ENCODE results near the gene ADGRV1. TPM values are rescaled to one million over a fixed set of nuclear protein-coding genes. Genes with fewer than 3 reads are reported as not detected.
"Not testable (repeated sequence)": the region's sequence is repeated elsewhere in the genome, so short reads cannot be mapped to it uniquely, and the experiment has no call there.

The ADGRV1 gene
- total and polyA plus RNA-seq, 7 donors: 0.05 to 0.83 (median 0.11) TPM; not detected in 1

GRCh38 chr5:90657788-90658187 is 99.2 kb downstream of the ADGRV1 start:
- H3K9me3 ChIP-seq: no peaks in the 10 kb centered on the region
- H3K4me1 ChIP-seq: no peaks in the 10 kb centered on the region
- WGBS, 3 donors: 33 to 39% (median 37%) methylated on average over 6 of the region's 6 CpGs
- no peak overlapping the region for H3K27ac ChIP-seq
- H3K27me3 ChIP-seq (ENCODE audit: insufficient read depth in 3 of 3, low read length in 2 of 3): no peaks in the 10 kb centered on the region
- no peak for ATAC-seq
- DNase-seq: no peak
- no peak overlapping the region for H3K4me3 ChIP-seq
- intact Hi-C loops (cut with DNase I): no loop called here
- TF ChIP-seq, protein P1, sequence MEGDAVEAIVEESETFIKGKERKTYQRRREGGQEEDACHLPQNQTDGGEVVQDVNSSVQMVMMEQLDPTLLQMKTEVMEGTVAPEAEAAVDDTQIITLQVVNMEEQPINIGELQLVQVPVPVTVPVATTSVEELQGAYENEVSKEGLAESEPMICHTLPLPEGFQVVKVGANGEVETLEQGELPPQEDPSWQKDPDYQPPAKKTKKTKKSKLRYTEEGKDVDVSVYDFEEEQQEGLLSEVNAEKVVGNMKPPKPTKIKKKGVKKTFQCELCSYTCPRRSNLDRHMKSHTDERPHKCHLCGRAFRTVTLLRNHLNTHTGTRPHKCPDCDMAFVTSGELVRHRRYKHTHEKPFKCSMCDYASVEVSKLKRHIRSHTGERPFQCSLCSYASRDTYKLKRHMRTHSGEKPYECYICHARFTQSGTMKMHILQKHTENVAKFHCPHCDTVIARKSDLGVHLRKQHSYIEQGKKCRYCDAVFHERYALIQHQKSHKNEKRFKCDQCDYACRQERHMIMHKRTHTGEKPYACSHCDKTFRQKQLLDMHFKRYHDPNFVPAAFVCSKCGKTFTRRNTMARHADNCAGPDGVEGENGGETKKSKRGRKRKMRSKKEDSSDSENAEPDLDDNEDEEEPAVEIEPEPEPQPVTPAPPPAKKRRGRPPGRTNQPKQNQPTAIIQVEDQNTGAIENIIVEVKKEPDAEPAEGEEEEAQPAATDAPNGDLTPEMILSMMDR (IDR thresholded peaks at IDR 0.05): no peak
- no peaks in the 10 kb centered on the region for H3K36me3 ChIP-seq (ENCODE audit: insufficient read depth in 1 of 2, low read depth in 1 of 2)

- DNase-seq (no peak), ATAC-seq (no peak)
- 61 to 66% (median 64%) methylated on average over 2 of the region's 2 CpGs for WGBS, 3 donors
- Histone ChIP-seq H3K4me3 (no peak overlapping the region), H3K36me3 (ENCODE audit: insufficient read depth in 1 of 2, low read depth in 1 of 2) (no peaks in the 10 kb centered on the region), H3K4me1 (no peaks in the 10 kb centered on the region), H3K27ac (no peak overlapping the region), H3K27me3 (ENCODE audit: insufficient read depth in 3 of 3, low read length in 2 of 3) (no peaks in the 10 kb centered on the region), H3K9me3 (no peaks in the 10 kb centered on the region)
- TF ChIP-seq, protein P1 (IDR thresholded peaks at IDR 0.05): no peak
- intact Hi-C loops (cut with DNase I): no loop called here
Observed at GRCh38 chr5:90658620-90659019, 100.0 kb downstream of the ADGRV1 start.

- H3K27me3 ChIP-seq (ENCODE audit: insufficient read depth in 3 of 3, low read length in 2 of 3); DNase-seq; H3K27ac ChIP-seq; H3K4me1 ChIP-seq; H3K9me3 ChIP-seq; H3K36me3 ChIP-seq (ENCODE audit: insufficient read depth in 1 of 2, low read depth in 1 of 2); H3K4me3 ChIP-seq; intact Hi-C loops (cut with DNase I); ATAC-seq: not testable (repeated sequence)
- 79 to 84% (median 80%) methylated on average over 14 to 19 of the region's 21 CpGs for WGBS, 3 donors
Observed at GRCh38 chr5:90668079-90668565, 109.5 kb downstream of the ADGRV1 start.

DNA sequence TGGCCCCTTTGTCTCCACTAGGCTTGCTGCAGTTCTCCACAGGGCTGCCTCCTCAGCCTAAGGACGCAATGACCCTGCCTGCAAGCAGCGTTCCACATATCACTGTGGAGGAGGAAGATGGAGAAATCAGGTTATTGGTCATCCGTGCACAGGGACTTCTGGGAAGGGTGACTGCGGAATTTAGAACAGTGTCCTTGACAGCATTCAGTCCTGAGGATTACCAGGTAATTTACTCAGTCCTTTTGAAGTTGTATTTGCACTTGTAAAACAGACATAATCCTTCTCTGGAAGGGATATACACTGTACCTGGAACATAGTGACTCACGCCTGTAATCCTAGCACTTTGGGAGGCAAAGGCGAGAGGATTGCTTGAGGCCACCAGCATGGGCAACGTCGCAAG is 116.6 kb downstream of the ADGRV1 start:
- no peaks in the 10 kb centered on the region for H3K27me3 ChIP-seq (ENCODE audit: insufficient read depth in 3 of 3, low read length in 2 of 3)
- DNase-seq (no peak), ATAC-seq (no peak)
- no peaks in the 10 kb centered on the region for H3K9me3 ChIP-seq
- TF ChIP-seq, protein P1 (IDR thresholded peaks at IDR 0.05): no peak
- H3K27ac ChIP-seq: no peak overlapping the region
- H3K4me1 ChIP-seq: no peaks in the 10 kb centered on the region
- H3K36me3 ChIP-seq (ENCODE audit: insufficient read depth in 1 of 2, low read depth in 1 of 2): no peaks in the 10 kb centered on the region
- intact Hi-C loops (cut with DNase I): no loop called here
- 72 to 77% (median 75%) methylated on average over 8 of the region's 8 CpGs for WGBS, 3 donors
- H3K4me3 ChIP-seq: no peak overlapping the region

- Histone ChIP-seq H3K36me3 (ENCODE audit: insufficient read depth in 1 of 2, low read depth in 1 of 2) (no peaks in the 10 kb centered on the region), H3K4me1 (no peaks in the 10 kb centered on the region), H3K9me3 (no peaks in the 10 kb centered on the region), H3K4me3 (no peak overlapping the region), H3K27me3 (ENCODE audit: insufficient read depth in 3 of 3, low read length in 2 of 3) (no peaks in the 10 kb centered on the region), H3K27ac (no peak overlapping the region)
- 64 to 69% (median 68%) methylated on average over 4 of the region's 4 CpGs for WGBS, 3 donors
- ATAC-seq (no peak), DNase-seq (no peak)
- intact Hi-C loops (cut with DNase I): no loop called here
- TF ChIP-seq, protein P1 (IDR thresholded peaks at IDR 0.05): no peak
Observed at GRCh38 chr5:90680921-90681563, 122.4 kb downstream of the ADGRV1 start.
